ENCODE measurements around the gene PTGFRN.

PTGFRN gene

GRCh38 chr1:116958977-116959376, 49.3 kb downstream of the PTGFRN start:
- H3K9me2 ChIP-seq (replicated peaks; ENCODE audit: insufficient read depth, low read length), result no peaks in the 10 kb centered on the region
- H4K20me1 ChIP-seq (ENCODE audit: insufficient read depth, low read length), result no peaks in the 10 kb centered on the region
- no peak overlapping the region for H3K4me2 ChIP-seq (ENCODE audit: low read depth, low read length)
- H3K27me3 ChIP-seq (replicated peaks; ENCODE audit: insufficient read depth, low read length), result no peaks in the 10 kb centered on the region
- no peak overlapping the region for H3K27ac ChIP-seq (ENCODE audit: low read length)
- H2AFZ ChIP-seq (ENCODE audit: low read length), result no peak overlapping the region
- H3F3A ChIP-seq (ENCODE audit: insufficient read depth, low read length), result no peaks in the 10 kb centered on the region
- no peak overlapping the region for H3K9ac ChIP-seq (ENCODE audit: low read length)
- no peaks in the 10 kb centered on the region for H3K79me2 ChIP-seq (ENCODE audit: low read length)
- no peak for DNase-seq
- H3K36me3 ChIP-seq (replicated peaks; ENCODE audit: insufficient read depth, low read length), result no peaks in the 10 kb centered on the region
- no peak overlapping the region for H3K4me3 ChIP-seq (ENCODE audit: low read length)
- no peaks in the 10 kb centered on the region for H3K4me1 ChIP-seq (ENCODE audit: low read length)
- no peaks in the 10 kb centered on the region for H3K9me3 ChIP-seq (replicated peaks; ENCODE audit: insufficient read depth, low read length)
- TF ChIP-seq EZH2 (optimal IDR thresholded peaks at IDR 0.05; ENCODE audit: low read depth, low read length), result no peak
- TF ChIP-seq, protein P1, sequence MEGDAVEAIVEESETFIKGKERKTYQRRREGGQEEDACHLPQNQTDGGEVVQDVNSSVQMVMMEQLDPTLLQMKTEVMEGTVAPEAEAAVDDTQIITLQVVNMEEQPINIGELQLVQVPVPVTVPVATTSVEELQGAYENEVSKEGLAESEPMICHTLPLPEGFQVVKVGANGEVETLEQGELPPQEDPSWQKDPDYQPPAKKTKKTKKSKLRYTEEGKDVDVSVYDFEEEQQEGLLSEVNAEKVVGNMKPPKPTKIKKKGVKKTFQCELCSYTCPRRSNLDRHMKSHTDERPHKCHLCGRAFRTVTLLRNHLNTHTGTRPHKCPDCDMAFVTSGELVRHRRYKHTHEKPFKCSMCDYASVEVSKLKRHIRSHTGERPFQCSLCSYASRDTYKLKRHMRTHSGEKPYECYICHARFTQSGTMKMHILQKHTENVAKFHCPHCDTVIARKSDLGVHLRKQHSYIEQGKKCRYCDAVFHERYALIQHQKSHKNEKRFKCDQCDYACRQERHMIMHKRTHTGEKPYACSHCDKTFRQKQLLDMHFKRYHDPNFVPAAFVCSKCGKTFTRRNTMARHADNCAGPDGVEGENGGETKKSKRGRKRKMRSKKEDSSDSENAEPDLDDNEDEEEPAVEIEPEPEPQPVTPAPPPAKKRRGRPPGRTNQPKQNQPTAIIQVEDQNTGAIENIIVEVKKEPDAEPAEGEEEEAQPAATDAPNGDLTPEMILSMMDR (IDR thresholded peaks at IDR 0.05; ENCODE audit: low read length), result no peak
- no peak for TF ChIP-seq EZH2phosphoT487 (IDR thresholded peaks at IDR 0.05; ENCODE audit: low read length)

DNA sequence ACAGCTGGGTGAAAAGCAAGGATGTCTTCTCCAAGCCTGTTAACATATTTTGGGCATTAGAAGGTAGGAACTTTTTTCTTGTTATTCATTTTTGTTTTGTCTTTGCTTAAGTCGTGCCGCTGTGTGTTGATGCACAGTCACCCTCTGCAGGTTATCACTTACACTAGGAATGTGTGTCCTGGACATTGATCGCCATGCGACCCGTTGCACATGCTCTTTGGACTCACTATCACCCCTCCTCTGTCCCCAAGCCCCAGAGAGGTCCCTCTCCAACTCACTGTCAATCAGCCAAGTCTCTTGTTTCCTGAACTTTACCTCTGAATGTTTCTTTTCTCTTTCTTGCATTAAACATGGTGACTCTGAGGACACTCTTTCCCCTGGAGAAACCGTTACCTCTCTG, 51.9 kb downstream of the PTGFRN start:
- no peaks in the 10 kb centered on the region for H3K36me3 ChIP-seq (replicated peaks; ENCODE audit: insufficient read depth, low read length)
- no peaks in the 10 kb centered on the region for H3K4me1 ChIP-seq (ENCODE audit: low read length)
- H3K9me3 ChIP-seq (replicated peaks; ENCODE audit: insufficient read depth, low read length), result no peaks in the 10 kb centered on the region
- no peak overlapping the region for H3K9ac ChIP-seq (ENCODE audit: low read length)
- H3K27me3 ChIP-seq (replicated peaks; ENCODE audit: insufficient read depth, low read length), result no peaks in the 10 kb centered on the region
- no peaks in the 10 kb centered on the region for H3F3A ChIP-seq (ENCODE audit: insufficient read depth, low read length)
- no peaks in the 10 kb centered on the region for H3K9me2 ChIP-seq (replicated peaks; ENCODE audit: insufficient read depth, low read length)
- no peak overlapping the region for H3K27ac ChIP-seq (ENCODE audit: low read length)
- TF ChIP-seq EZH2 (optimal IDR thresholded peaks at IDR 0.05; ENCODE audit: low read depth, low read length) (no peak), EZH2phosphoT487 (IDR thresholded peaks at IDR 0.05; ENCODE audit: low read length) (no peak)
- TF ChIP-seq, protein P1 (IDR thresholded peaks at IDR 0.05; ENCODE audit: low read length), result no peak
- no peak overlapping the region for H3K4me3 ChIP-seq (ENCODE audit: low read length)
- H2AFZ ChIP-seq (ENCODE audit: low read length), result no peak overlapping the region
- no peak overlapping the region for H3K4me2 ChIP-seq (ENCODE audit: low read depth, low read length)
- H4K20me1 ChIP-seq (ENCODE audit: insufficient read depth, low read length), result no peaks in the 10 kb centered on the region
- H3K79me2 ChIP-seq (ENCODE audit: low read length), result no peaks in the 10 kb centered on the region
- DNase-seq, result no peak

- no peaks in the 10 kb centered on the region for H3K27me3 ChIP-seq (replicated peaks; ENCODE audit: insufficient read depth, low read length)
- TF ChIP-seq EZH2 (optimal IDR thresholded peaks at IDR 0.05; ENCODE audit: low read depth, low read length) (no peak), EZH2phosphoT487 (IDR thresholded peaks at IDR 0.05; ENCODE audit: low read length) (no peak)
- TF ChIP-seq, protein P1 (IDR thresholded peaks at IDR 0.05; ENCODE audit: low read length), result no peak
- no peaks in the 10 kb centered on the region for H3K9me3 ChIP-seq (replicated peaks; ENCODE audit: insufficient read depth, low read length)
- no peak overlapping the region for H3K4me3 ChIP-seq (ENCODE audit: low read length)
- H3K79me2 ChIP-seq (ENCODE audit: low read length), result no peaks in the 10 kb centered on the region
- no peaks in the 10 kb centered on the region for H3K9me2 ChIP-seq (replicated peaks; ENCODE audit: insufficient read depth, low read length)
- no peaks in the 10 kb centered on the region for H3F3A ChIP-seq (ENCODE audit: insufficient read depth, low read length)
- H2AFZ ChIP-seq (ENCODE audit: low read length), result no peak overlapping the region
- H3K27ac ChIP-seq (ENCODE audit: low read length), result no peak overlapping the region
- no peak overlapping the region for H3K9ac ChIP-seq (ENCODE audit: low read length)
- H3K4me1 ChIP-seq (ENCODE audit: low read length), result no peaks in the 10 kb centered on the region
- no peak overlapping the region for H3K4me2 ChIP-seq (ENCODE audit: low read depth, low read length)
- DNase-seq, result no peak
- no peaks in the 10 kb centered on the region for H4K20me1 ChIP-seq (ENCODE audit: insufficient read depth, low read length)
- H3K36me3 ChIP-seq (replicated peaks; ENCODE audit: insufficient read depth, low read length), result no peaks in the 10 kb centered on the region
Observed at GRCh38 chr1:116962987-116963639, 53.4 kb downstream of the PTGFRN start.
